SKM-1 (cell line): ENCODE measurements around the gene HUNK.
"Not testable (repeated sequence)": the region's sequence is repeated elsewhere in the genome, so short reads cannot be mapped to it uniquely, and the experiment has no call there.

Experiments used
- DNase-seq: peaks from one replicate; lab custom pipeline; 2025; ENCODE audit not compliant: unreplicated experiment; lab: John Stamatoyannopoulos, UW

HUNK gene

GRCh38 chr21:31993826-31994825 lies 121.3 kb downstream of the HUNK start:
- no peak for DNase-seq

- no peak for DNase-seq
Measured at GRCh38 chr21:31997191-31997590, 124.4 kb downstream of the HUNK start.

GRCh38 chr21:31999810-32000468 lies 127.1 kb downstream of the HUNK start:
- DNase-seq = no peak

GRCh38 chr21:32001390-32001789 lies 128.6 kb downstream of the HUNK start:
- no peak for DNase-seq

GRCh38 chr21:32003411-32003810 lies 130.6 kb downstream of the HUNK start:
- no peak for DNase-seq

GRCh38 chr21:32004291-32004690 lies 131.5 kb downstream of the HUNK start:
- DNase-seq = no peak

- no peak for DNase-seq
Measured at GRCh38 chr21:32007456-32007855, 134.6 kb downstream of the HUNK start.

- no peak for DNase-seq
Measured at GRCh38 chr21:32008714-32009113, 135.9 kb downstream of the HUNK start.

GRCh38 chr21:32009263-32009662 lies 136.4 kb downstream of the HUNK start:
- no peak for DNase-seq

- DNase-seq = no peak
Measured at GRCh38 chr21:32015461-32016139, 142.8 kb downstream of the HUNK start.

- no peak for DNase-seq
Measured at GRCh38 chr21:32018381-32018780, 145.6 kb downstream of the HUNK start.

GRCh38 chr21:32020564-32020963 lies 147.7 kb downstream of the HUNK start:
- no peak for DNase-seq

GRCh38 chr21:32021319-32021994 lies 148.6 kb downstream of the HUNK start:
- no peak for DNase-seq

- peak; percentile 84 for DNase-seq
Measured at GRCh38 chr21:32022146-32022545, 149.3 kb downstream of the HUNK start.

GRCh38 chr21:32030146-32030652 lies 157.4 kb downstream of the HUNK start:
- no peak for DNase-seq

GRCh38 chr21:32034850-32035249 lies 162.0 kb downstream of the HUNK start:
- DNase-seq = no peak

- DNase-seq = no peak
Measured at GRCh38 chr21:32035617-32036016, 162.8 kb downstream of the HUNK start.

- no peak for DNase-seq
Measured at GRCh38 chr21:32036756-32037155, 163.9 kb downstream of the HUNK start.

GRCh38 chr21:32038751-32039150 lies 165.9 kb downstream of the HUNK start:
- DNase-seq = not testable (repeated sequence)

GRCh38 chr21:32043458-32043857 lies 170.6 kb downstream of the HUNK start:
- no peak for DNase-seq
